Right lobe of liver (tissue), 4 donors: ENCODE results near the gene TANK.

Source experiments
- POLR2A ChIP-seq: fragments of 450-650 bp; IDR thresholded peaks from one replicate; pipeline ENCODE4 v1.6.1; 2017; ENCODE audit warnings: antibody characterized with exemption, mild to moderate bottlenecking
- TF ChIP-seq, protein P1 (sequence below), 4 donors: fragments of 200-600 bp in 3 of 4; fragments of 450-650 bp in 1 of 4; IDR thresholded peaks; one replicate each; pipeline versions ENCODE4 v1.5.1 to v1.8.0; 2016 to 2022; ENCODE audit warnings: antibody characterized with exemption in 4 of 4, mild to moderate bottlenecking in 2 of 4
- donor health status: DM: no; HTN: no; CAD: no.
- donor health status: DM: no; HTN: no; CAD: no.
- donor health status: DM: no; HTN: yes; CAD: no.

DNA sequence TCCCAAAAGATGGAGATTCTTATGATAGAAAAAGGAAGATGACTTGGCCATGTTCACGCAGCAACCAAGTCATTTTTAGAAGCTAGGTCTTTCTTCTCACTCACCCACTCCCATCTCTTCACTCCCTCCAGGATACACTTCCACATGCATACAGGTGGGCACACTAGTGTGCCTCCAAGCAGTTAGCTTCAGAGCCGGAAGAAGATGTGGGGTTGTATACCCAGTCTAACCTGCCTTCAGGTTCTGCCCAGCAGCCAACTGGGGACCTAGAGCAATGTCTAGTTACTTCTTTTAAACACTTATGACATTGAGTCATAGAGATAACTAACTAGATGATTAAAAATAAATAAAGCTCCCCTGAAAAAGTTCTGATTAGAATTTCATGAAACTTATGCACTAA, 21.8 kb upstream of the TANK start:
- TF ChIP-seq, protein P1, sequence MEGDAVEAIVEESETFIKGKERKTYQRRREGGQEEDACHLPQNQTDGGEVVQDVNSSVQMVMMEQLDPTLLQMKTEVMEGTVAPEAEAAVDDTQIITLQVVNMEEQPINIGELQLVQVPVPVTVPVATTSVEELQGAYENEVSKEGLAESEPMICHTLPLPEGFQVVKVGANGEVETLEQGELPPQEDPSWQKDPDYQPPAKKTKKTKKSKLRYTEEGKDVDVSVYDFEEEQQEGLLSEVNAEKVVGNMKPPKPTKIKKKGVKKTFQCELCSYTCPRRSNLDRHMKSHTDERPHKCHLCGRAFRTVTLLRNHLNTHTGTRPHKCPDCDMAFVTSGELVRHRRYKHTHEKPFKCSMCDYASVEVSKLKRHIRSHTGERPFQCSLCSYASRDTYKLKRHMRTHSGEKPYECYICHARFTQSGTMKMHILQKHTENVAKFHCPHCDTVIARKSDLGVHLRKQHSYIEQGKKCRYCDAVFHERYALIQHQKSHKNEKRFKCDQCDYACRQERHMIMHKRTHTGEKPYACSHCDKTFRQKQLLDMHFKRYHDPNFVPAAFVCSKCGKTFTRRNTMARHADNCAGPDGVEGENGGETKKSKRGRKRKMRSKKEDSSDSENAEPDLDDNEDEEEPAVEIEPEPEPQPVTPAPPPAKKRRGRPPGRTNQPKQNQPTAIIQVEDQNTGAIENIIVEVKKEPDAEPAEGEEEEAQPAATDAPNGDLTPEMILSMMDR (IDR thresholded peaks at IDR 0.05): no peak
- no peak for TF ChIP-seq POLR2A
